ELR (cell line): ENCODE measurements around the gene SKOR1.

Experiments
- DNase-seq: peaks from one replicate; pipeline ENCODE4 v3.0.0-alpha.2; 2015; ENCODE audit warnings: low read depth

SKOR1 gene, protein sequence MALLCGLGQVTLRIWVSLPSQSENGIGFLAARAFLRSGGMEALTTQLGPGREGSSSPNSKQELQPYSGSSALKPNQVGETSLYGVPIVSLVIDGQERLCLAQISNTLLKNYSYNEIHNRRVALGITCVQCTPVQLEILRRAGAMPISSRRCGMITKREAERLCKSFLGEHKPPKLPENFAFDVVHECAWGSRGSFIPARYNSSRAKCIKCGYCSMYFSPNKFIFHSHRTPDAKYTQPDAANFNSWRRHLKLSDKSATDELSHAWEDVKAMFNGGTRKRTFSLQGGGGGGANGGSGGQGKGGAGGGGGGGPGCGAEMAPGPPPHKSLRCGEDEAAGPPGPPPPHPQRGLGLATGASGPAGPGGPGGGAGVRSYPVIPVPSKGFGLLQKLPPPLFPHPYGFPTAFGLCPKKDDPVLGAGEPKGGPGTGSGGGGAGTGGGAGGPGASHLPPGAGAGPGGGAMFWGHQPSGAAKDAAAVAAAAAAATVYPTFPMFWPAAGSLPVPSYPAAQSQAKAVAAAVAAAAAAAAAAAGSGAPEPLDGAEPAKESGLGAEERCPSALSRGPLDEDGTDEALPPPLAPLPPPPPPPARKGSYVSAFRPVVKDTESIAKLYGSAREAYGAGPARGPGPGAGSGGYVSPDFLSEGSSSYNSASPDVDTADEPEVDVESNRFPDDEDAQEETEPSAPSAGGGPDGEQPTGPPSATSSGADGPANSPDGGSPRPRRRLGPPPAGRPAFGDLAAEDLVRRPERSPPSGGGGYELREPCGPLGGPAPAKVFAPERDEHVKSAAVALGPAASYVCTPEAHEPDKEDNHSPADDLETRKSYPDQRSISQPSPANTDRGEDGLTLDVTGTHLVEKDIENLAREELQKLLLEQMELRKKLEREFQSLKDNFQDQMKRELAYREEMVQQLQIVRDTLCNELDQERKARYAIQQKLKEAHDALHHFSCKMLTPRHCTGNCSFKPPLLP

DNA sequence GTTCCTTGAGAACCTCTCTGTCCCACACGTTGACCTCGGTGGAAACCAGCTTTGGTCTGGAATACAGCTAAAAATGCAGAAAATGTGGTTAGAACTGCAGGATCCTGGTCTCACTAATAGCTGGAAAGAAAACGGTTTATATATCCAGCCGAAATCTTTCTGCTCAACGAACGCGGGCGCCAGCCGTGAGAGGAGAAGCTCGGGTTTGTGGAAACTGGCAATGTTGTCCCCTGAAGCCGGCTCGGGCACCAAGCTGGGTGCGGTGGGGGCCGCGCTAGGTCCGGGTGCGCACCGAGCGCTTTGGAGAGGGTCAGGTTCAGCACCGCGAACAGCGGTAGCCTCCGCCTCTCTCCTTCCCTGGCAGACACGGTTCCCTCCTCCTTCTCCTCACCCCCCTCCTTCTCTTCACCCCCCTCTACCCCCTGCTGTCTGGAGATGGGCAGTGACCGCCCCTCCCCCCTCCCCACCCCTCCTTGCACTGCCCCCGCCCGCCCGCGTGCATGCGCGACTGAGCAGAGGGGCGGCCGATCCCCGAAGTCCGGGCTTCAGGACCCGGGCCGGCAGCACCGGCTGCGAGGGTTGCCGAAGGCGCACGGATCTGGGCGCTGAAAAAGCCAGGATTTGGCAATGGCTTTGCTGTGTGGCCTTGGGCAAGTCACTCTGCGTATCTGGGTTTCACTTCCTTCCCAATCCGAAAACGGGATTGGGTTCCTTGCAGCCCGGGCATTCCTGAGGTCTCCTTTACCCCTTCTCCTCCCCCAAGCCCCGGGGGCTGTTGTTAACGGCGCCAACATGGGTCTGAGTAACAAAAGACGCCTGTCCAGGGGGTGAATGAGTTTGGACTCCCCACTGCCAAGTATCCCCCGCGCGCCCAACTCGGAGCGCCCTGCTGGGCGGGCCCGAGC, at the start of gene SKOR1:
Gene SKOR1 (plus strand): TSS at position 534 of the 905 bp plus-strand sequence. CDS start 94 bp downstream, at position 628.
- peak; percentile 23 for DNase-seq

GRCh38 chr15:67775998-67776397, 49.3 kb upstream of the SKOR1 start:
- DNase-seq: no peak

DNA sequence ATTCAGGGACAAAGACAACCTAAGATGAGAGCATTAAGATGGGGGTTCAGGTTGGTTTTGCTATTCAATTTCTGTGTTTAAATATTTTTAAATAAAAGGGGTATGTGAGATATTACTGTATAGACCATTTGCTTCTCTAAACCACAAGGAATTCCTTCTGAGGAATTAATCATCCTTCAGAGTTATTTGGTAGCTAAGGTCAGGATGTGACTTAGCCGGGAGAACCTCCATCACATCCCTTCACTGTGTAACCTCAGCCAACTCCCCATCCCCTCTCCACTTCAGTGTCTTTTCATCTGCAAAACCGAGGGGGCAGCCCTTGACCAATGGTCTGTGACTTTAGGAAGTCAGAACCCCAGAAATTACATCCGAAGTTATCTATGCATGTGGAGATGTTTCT, 48.7 kb upstream of the SKOR1 start:
- DNase-seq: peak; percentile 70

DNA sequence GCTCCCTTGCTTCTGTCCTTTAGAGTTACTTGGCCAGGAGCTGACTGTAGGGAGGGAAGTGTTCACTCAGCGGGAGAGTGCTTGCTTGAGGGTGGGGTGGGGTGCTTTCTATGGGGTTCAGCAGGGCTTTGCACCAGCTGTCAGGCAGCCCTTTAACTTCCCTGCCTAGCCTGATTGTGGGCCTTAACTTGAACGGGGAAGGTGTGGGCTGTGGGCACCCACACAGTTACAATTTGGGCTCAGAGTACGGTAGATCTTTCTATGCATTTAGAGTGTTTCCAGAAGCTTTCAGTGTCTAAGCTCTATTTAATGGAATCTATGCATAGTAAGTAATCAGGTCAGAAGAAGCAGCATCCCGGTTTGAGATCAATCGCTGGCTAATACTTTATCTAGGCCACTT, 48.2 kb upstream of the SKOR1 start:
- no peak for DNase-seq

DNA sequence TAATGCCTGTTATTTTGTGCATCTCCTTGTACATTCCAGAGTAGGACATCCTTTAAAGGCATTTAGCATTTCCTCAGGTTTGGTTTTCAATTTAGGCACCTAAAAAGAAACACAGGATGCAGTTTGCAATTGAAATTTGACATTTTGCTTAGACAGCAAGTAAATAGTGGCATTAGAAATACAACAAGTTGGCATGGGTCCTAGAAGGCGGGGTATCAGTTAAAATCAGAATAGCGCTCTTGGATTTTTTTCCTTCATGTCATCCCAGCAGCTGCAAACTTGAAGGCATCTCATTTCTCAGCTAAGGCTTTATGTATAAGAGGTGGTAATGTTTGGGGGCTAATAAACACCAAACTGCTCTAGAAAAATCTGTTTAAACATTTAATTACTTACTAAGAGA, 47.5 kb upstream of the SKOR1 start:
- no peak for DNase-seq

DNA sequence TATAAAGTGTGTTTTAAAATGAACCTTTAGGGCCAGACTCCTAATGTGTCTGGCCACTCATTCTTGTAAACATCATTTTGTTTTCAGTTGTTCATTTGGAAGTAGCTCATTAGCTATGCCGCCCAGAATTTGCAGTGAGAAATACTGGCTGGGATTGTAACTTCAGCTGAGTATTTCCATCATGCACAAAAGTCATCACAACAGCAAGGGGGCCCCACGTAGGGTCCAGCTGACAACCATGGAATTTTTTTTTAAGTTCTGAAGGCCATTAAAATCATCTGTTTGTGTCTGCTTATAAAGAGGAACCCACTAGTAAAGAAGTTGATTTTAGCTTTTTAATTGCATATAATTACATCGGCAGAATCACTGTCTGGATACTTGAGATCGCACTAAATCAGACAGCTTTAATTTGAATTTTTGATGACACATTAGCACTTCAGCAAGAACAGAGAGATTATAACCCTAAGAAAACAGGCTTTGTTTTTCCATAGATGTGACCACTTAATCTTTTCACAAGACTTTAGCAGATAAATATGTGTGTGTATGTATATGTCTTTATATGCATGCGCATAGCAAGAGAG, 46.3 kb upstream of the SKOR1 start:
- DNase-seq: no peak

DNA sequence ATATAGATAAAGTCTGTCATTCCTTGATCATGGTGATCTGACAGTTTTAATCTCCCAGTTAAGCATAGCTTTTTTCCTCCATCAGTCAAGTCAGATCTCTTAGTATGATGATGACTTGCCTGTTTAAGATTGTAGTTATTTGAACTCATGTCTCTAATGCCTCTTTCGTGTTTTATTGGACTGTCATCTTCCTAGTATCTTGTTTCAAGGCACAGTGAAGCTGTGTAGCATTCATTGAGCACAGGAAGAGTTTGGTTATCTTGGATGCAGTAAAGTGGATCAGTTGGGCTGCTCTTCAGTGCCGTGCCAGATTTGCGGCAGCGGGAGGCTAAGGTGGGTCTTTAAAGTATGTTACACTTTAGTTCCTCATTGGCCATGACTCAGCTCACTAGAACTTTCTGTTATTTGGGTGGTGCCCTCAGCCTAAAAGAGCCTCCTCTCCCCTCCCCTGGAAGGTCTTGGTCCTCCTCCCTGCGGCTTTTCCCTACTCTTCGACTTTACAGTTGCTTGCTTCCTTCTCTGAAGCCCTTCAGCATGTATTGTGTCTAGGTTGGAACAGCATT, 45.7 kb upstream of the SKOR1 start:
- DNase-seq: no peak

- no peak for DNase-seq
Measured at GRCh38 chr15:67781061-67781460, 44.2 kb upstream of the SKOR1 start.

- no peak for DNase-seq
Measured at GRCh38 chr15:67781907-67782690, 43.2 kb upstream of the SKOR1 start.

GRCh38 chr15:67782691-67782991, 42.7 kb upstream of the SKOR1 start:
- DNase-seq: no peak

DNA sequence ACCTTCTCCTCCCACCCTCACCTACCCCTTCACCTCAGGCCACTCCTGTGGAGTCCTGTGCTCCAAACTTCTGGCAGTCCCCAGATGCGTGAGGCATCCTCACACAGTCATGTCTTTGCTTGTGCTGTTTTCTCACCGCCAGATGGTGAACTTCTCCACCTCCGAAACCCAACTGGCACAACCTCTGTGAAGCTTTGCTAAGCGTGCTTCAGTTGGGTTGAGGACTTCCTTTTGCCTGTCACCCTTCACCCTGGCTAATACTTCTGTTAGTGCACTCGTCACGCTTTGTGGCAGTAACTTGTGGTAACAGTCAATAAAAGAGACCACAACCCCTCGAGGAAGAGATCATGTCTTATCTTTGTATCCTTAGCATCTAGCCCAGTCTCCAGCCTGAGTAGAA, 42.0 kb upstream of the SKOR1 start:
- no peak for DNase-seq

- DNase-seq: no peak
Measured at GRCh38 chr15:67784090-67784781, 41.1 kb upstream of the SKOR1 start.

DNA sequence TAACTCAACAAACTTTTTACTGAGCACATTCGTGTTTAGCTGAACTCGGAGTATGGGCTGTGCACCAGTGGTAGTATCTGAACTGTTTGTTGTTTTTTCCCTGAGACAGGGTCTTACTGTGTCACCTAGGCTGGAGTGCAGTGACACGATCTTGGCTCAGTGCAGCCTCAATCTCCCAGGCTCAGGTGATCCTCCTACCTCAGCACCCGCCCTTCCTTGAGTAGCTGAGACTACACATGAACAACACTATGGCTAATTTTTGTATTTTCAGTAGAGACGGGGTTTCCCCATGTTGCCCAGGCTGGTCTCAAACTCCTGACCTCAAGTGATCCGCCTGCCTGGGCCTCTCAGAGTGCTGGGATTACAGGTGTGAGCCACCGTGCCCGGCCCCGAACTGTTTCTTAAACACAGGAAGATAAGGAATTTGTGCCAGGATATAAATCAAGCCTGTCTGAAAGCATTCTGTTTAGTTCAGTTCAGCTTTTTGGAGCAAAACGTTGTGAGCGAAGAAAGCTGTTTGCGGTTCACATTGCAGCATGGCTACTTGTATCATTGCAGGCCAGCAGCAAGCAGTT, 40.4 kb upstream of the SKOR1 start:
- DNase-seq: no peak

- DNase-seq: no peak
Measured at GRCh38 chr15:67785431-67785830, 39.9 kb upstream of the SKOR1 start.

DNA sequence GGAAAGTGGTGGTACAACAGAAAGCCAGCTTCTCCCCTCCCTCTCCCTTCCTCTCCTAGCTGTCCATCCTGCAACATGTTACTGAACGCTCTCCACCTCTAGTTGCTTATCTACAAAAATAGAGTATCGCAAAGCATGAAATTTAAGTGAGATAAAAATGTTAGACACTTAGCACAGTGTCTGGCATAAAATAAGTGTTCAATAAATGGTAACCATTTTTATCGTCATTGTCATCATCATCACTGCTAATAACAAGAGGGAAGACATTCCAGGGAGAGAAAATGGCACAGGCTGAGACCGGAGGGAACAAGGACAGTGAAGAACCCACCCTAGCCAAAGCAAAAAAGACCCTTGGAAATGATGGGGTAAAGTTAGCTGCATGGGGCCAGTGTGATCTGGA, 38.7 kb upstream of the SKOR1 start:
- no peak for DNase-seq

- DNase-seq: no peak
Measured at GRCh38 chr15:67788986-67789385, 36.3 kb upstream of the SKOR1 start.

DNA sequence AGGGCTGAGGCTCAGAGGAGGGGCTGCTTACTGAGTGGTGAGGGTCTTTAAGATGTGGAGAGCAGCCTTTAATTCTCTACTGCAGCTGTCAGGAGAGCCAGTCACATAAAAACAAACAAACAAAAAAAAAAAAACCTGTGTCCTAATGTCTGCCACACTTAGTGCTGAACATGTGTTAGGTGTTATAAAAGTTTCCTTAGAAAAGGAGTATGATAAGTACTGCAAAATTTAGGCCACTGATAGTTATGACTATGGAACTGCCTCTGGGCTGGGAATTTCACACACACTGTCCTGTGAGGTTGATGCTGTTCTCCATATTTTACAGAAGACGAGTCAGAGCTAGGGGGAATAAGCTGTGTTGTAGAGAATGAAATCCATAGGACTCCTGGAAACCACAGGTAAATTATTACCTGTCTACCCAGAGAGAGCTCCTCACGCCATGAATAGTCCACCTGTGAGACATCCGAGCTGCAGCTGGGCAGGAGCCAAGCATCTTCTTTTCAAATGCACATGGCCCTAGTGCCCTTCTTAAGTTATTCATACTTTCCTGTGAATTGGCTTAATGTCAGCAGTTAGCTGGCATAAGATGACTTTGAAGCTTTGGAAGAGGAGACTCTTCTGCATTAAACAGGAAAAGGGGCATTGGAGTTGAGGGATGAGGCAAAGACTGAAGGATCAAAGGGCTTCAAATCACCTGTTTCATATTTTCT, 34.5 kb upstream of the SKOR1 start:
- DNase-seq: no peak

GRCh38 chr15:67792250-67792942, 32.9 kb upstream of the SKOR1 start:
- DNase-seq: peak; percentile 22
